Hepatocyte (in vitro differentiated cells): ENCODE data around the gene NUDT3. TPM values are rescaled to one million over a fixed set of nuclear protein-coding genes. Genes with fewer than 3 reads are reported as not detected.

Experiments used
- DNase-seq: peaks from one replicate; pipeline ENCODE4 v3.0.0-alpha.2; 2016; ENCODE audit warnings: low spot score
- H2AFZ ChIP-seq: fragments of 200-600 bp; sonication (generic); 2 replicates; pipeline ENCODE4 v1.6.0; 2016; ENCODE audit warnings: antibody characterized with exemption, mild to moderate bottlenecking
- H3K27ac ChIP-seq: fragments of 200-600 bp; sonication (generic); 2 replicates; pipeline ENCODE4 v1.5.1; 2016; ENCODE audit warnings: mild to moderate bottlenecking
- H3K27me3 ChIP-seq: fragments of 200-600 bp; sonication (generic); 2 replicates; pipeline ENCODE4 v1.6.1; 2016
- H3K36me3 ChIP-seq: fragments of 200-600 bp; sonication (generic); replicated peaks from 2 replicates; pipeline ENCODE4 v1.5.1; 2016; ENCODE audit warnings: low read depth; ENCODE audit not compliant: insufficient read depth
- H3K4me1 ChIP-seq: fragments of 200-600 bp; sonication (generic); 2 replicates; pipeline ENCODE4 v1.5.1; 2016; ENCODE audit warnings: mild to moderate bottlenecking, moderate library complexity; ENCODE audit not compliant: insufficient read depth
- H3K4me2 ChIP-seq: fragments of 200-600 bp; sonication (generic); 2 replicates; pipeline ENCODE4 v1.6.0; 2016
- H3K4me3 ChIP-seq: fragments of 200-600 bp; sonication (generic); 2 replicates; pipeline ENCODE4 v1.5.1; 2016; ENCODE audit warnings: mild to moderate bottlenecking
- H3K79me2 ChIP-seq: fragments of 200-600 bp; sonication (generic); 2 replicates; pipeline ENCODE4 v1.6.0; 2017; ENCODE audit warnings: mild to moderate bottlenecking
- H3K9me2 ChIP-seq: fragments of 200-600 bp; sonication (generic); replicated peaks from 2 replicates; pipeline ENCODE4 v1.6.0; 2017; ENCODE audit warnings: mild to moderate bottlenecking; ENCODE audit not compliant: insufficient read depth
- H3K9me3 ChIP-seq: fragments of 200-600 bp; sonication (generic); 2 replicates; pipeline ENCODE4 v1.5.1; 2016; ENCODE audit warnings: low read depth, mild to moderate bottlenecking
- H4K20me1 ChIP-seq: fragments of 200-600 bp; sonication (generic); 2 replicates; pipeline ENCODE4 v1.6.0; 2016; ENCODE audit warnings: mild to moderate bottlenecking; ENCODE audit not compliant: insufficient read depth, poor library complexity, severe bottlenecking
- CTCF ChIP-seq: fragments of 200-600 bp; sonication (generic); IDR thresholded peaks from 2 replicates; pipeline ENCODE4 v1.5.1; 2016; ENCODE audit warnings: antibody characterized with exemption, mild to moderate bottlenecking; ENCODE audit not compliant: poor library complexity
- EZH2 ChIP-seq: fragments of 200-600 bp; sonication (generic); IDR thresholded peaks from 2 replicates; pipeline ENCODE4 v1.6.1; 2016; ENCODE audit warnings: antibody characterized with exemption, mild to moderate bottlenecking, borderline replicate concordance
- EZH2phosphoT487 ChIP-seq: fragments of 200-600 bp; sonication (generic); IDR thresholded peaks from one replicate; pipeline ENCODE4 v1.6.1; 2018; ENCODE audit warnings: antibody characterized with exemption, mild to moderate bottlenecking, low read depth, moderate library complexity; ENCODE audit not compliant: unreplicated experiment, severe bottlenecking
- WGBS: methylation state at CpG from one replicate; pipeline ENCODE4 v1.1.6; 2016; ENCODE audit warnings: low lambda C conversion rate; ENCODE audit errors: missing lambda C conversion rate; 5-methylcytosine and 5-hydroxymethylcytosine counted together
- polyA plus RNA-seq: library from polyadenylated mRNA; unstranded; fragments of >200 nt; fragmentation: Nextera tagmentation; extraction: Ambion mirVana; gene quantifications from 2 replicates; pipeline ENCODE4 v1.2.1, GENCODE V29; 2016
- total RNA-seq: library from RNA; depleted of rRNA; stranded (reverse); fragments of >200 nt; gene quantifications from 2 replicates; pipeline ENCODE4 v1.2.3, GENCODE V29; 2014

Gene NUDT3
- total and polyA plus RNA-seq, 2 experiments from 2014 or later, result 6.2 to 20.4 TPM

GRCh38 chr6:34340394-34340793 lies 52.1 kb downstream of the NUDT3 start:
- H3K9me2 ChIP-seq, result no peaks in the 10 kb centered on the region
- WGBS, result 87% methylated on average over 3 of the region's 3 CpGs
- no peak for DNase-seq
- H3K9me3 ChIP-seq, result no peaks in the 10 kb centered on the region
- no peak overlapping the region for H3K27ac ChIP-seq
- no peak overlapping the region for H2AFZ ChIP-seq
- H3K4me1 ChIP-seq, result peaks cover 37% of the 10 kb centered on the region
- TF ChIP-seq EZH2 (no peak), EZH2phosphoT487 (no peak), CTCF (no peak)
- H4K20me1 ChIP-seq, result no peaks in the 10 kb centered on the region
- H3K79me2 ChIP-seq, result peaks cover 36% of the 10 kb centered on the region
- no peak overlapping the region for H3K4me2 ChIP-seq
- no peaks in the 10 kb centered on the region for H3K27me3 ChIP-seq
- H3K36me3 ChIP-seq, result no peaks in the 10 kb centered on the region
- H3K4me3 ChIP-seq, result no peak overlapping the region

GRCh38 chr6:34339971-34340370 lies 52.5 kb downstream of the NUDT3 start:
- Histone ChIP-seq H3K9me3 (no peaks in the 10 kb centered on the region), H3K79me2 (peaks cover 31% of the 10 kb centered on the region), H3K27ac (no peak overlapping the region)

GRCh38 chr6:34339432-34339831 lies 53.0 kb downstream of the NUDT3 start:
- Histone ChIP-seq H2AFZ (no peak overlapping the region), H3K4me2 (no peak overlapping the region), H3K4me3 (no peak overlapping the region), H3K9me3 (no peaks in the 10 kb centered on the region), H3K36me3 (no peaks in the 10 kb centered on the region), H3K79me2 (peaks cover 26% of the 10 kb centered on the region), H3K4me1 (peaks cover 37% of the 10 kb centered on the region), H3K9me2 (no peaks in the 10 kb centered on the region), H3K27me3 (no peaks in the 10 kb centered on the region), H4K20me1 (no peaks in the 10 kb centered on the region), H3K27ac (no peak overlapping the region)
- no peak for DNase-seq
- WGBS, result 40% methylated on average over 1 of the region's 1 CpG
- TF ChIP-seq EZH2phosphoT487, result no peak
- TF ChIP-seq CTCF, result no peak
- TF ChIP-seq EZH2, result no peak

More at GRCh38 chr6:34339971-34340370, 52.5 kb downstream of the NUDT3 start:
- no peak for DNase-seq
- Histone ChIP-seq H2AFZ (no peak overlapping the region), H3K4me2 (no peak overlapping the region), H3K27me3 (no peaks in the 10 kb centered on the region), H3K4me3 (no peak overlapping the region), H3K9me2 (no peaks in the 10 kb centered on the region), H3K36me3 (no peaks in the 10 kb centered on the region), H4K20me1 (no peaks in the 10 kb centered on the region), H3K4me1 (peaks cover 37% of the 10 kb centered on the region)
- no peak for TF ChIP-seq CTCF
- WGBS, result 74% methylated on average over 3 of the region's 3 CpGs

- Histone ChIP-seq H4K20me1 (no peaks in the 10 kb centered on the region), H3K4me1 (peaks cover 37% of the 10 kb centered on the region)
Observed at GRCh38 chr6:34338811-34339210, 53.7 kb downstream of the NUDT3 start.

More at GRCh38 chr6:34338811-34339210, 53.7 kb downstream of the NUDT3 start:
- H3K9me3 ChIP-seq, result no peaks in the 10 kb centered on the region
- no peaks in the 10 kb centered on the region for H3K9me2 ChIP-seq
- WGBS, result 100% methylated on average over 1 of the region's 1 CpG
- no peak overlapping the region for H2AFZ ChIP-seq
- no peaks in the 10 kb centered on the region for H3K36me3 ChIP-seq
- no peak overlapping the region for H3K27ac ChIP-seq
- DNase-seq, result no peak
- no peak overlapping the region for H3K4me2 ChIP-seq
- TF ChIP-seq EZH2phosphoT487 (no peak), CTCF (no peak), EZH2 (no peak)
- H3K4me3 ChIP-seq, result no peak overlapping the region
- H3K79me2 ChIP-seq, result peaks cover 20% of the 10 kb centered on the region
- H3K27me3 ChIP-seq, result no peaks in the 10 kb centered on the region
